ENCODE results near the gene PNMA6E. TPM values are rescaled to one million over a fixed set of nuclear protein-coding genes. Genes with fewer than 3 reads are reported as not detected.

The PNMA6E gene
- total RNA-seq (not detected in 2 replicates), polyA plus RNA-seq (not detected in 2 replicates), polyA minus RNA-seq (not detected in 2 replicates)
- not detected for total RNA-seq (2013)

DNA sequence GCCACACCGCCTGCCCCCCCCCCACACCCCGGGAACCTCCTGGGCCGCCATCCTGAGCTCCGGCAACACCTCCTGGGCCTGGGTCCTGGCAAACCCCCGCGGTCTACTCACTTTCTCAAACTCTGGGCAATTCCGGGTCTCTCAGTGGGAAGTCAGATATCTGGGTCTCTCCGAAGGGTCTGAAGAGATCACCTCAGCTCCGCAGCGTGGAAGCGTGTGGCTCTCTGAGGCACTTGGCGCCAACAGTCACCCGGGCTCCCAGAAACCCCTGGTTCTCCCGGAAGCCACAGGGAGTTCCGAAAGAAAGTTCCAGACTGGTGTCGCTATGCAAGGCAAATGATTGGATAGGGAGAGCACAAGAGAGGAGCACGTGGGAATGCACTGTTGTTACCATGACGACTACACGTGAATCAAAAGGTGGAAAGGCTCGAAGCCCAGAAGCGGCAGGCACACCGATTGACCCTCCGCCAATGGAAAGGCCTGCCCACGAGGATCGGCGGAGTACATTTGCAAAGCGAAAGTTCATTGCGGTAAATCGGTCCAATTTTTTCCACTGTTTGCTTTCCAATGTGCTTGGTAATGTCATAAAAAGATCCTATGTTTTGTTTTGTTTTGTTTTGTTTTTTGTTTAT is at the start of gene PNMA6E:
Gene PNMA6E, minus strand, starts transcription at position 218 of the 632 bp plus-strand sequence. CDS start 2,501 bp downstream, outside the sequence.
- WGBS (ENCODE audit: insufficient coverage): 97% methylated on average over 19 of the region's 29 CpGs
- H3K9me3 Mint-ChIP-seq (ENCODE audit: insufficient read depth): no peaks in the 10 kb centered on the region
- ATAC-seq (ENCODE audit: low read depth) (no peak), DNase-seq (no peak)
- Histone ChIP-seq H2AFZ (ENCODE audit: insufficient read depth, low read depth, low read length, poor library complexity, severe bottlenecking) (no peak within 1 kb of the TSS), H3K4me1 (ENCODE audit: control insufficient read depth in 2 of 2, insufficient read depth in 2 of 2, low read length in 2 of 2) (peaks cover 0 to 6% of the 10 kb centered on the region in 2 donors), H3K4me2 (replicated peaks; ENCODE audit: low read depth, low read length, poor library complexity, severe bottlenecking) (no peak within 1 kb of the TSS), H3K9ac (ENCODE audit: low read length) (no peak within 1 kb of the TSS), H3K27ac (ENCODE audit: low read length in 2 of 2) (no peak within 1 kb of the TSS), H3K27me3 (replicated peaks in 1 of 4; ENCODE audit: control extremely low read depth in 1 of 4, control insufficient read depth in 3 of 4, insufficient read depth in 4 of 4, low read length in 3 of 4) (no peaks in the 10 kb centered on the region), H3K36me3 (replicated peaks in 1 of 2; ENCODE audit: control extremely low read depth in 1 of 2, control insufficient read depth in 1 of 2, extremely low read depth in 1 of 2, insufficient read depth in 2 of 2, low read length in 1 of 2) (no peaks in the 10 kb centered on the region), H3K4me3 (ENCODE audit: control extremely low read depth in 1 of 5, extremely low read depth in 1 of 5, insufficient read depth in 1 of 5, low read depth in 2 of 5, low read length in 4 of 5) (no peak within 1 kb of the TSS), H3K79me2 (ENCODE audit: control insufficient read depth, insufficient read depth, low read length) (no peaks in the 10 kb centered on the region), H3K9me3 (ENCODE audit: control extremely low read depth in 1 of 3, control insufficient read depth in 2 of 3, insufficient read depth in 1 of 3, low read length in 2 of 3) (peaks cover 0 to 3% (median 0%) of the 10 kb centered on the region in 3 donors), H4K20me1 (ENCODE audit: control insufficient read depth, insufficient read depth, low read length, poor library complexity, severe bottlenecking) (no peaks in the 10 kb centered on the region)
- H3K27ac Mint-ChIP-seq: no peak within 1 kb of the TSS
- H3K4me1 Mint-ChIP-seq: peaks cover 3% of the 10 kb centered on the region
- CTCF ChIA-PET: interaction anchor here (0.5 kb wide), 1 partner anchor 108 kb away, joined by 3 read pairs; no protein-coding TSS in a partner anchor
- no peak within 1 kb of the TSS for H3K4me3 Mint-ChIP-seq
- TF ChIP-seq EZH2 (IDR thresholded peaks at IDR 0.05; ENCODE audit: borderline replicate concordance, insufficient read depth, low read depth, low read length, poor library complexity, severe bottlenecking): no peak
- TF ChIP-seq, protein P1, sequence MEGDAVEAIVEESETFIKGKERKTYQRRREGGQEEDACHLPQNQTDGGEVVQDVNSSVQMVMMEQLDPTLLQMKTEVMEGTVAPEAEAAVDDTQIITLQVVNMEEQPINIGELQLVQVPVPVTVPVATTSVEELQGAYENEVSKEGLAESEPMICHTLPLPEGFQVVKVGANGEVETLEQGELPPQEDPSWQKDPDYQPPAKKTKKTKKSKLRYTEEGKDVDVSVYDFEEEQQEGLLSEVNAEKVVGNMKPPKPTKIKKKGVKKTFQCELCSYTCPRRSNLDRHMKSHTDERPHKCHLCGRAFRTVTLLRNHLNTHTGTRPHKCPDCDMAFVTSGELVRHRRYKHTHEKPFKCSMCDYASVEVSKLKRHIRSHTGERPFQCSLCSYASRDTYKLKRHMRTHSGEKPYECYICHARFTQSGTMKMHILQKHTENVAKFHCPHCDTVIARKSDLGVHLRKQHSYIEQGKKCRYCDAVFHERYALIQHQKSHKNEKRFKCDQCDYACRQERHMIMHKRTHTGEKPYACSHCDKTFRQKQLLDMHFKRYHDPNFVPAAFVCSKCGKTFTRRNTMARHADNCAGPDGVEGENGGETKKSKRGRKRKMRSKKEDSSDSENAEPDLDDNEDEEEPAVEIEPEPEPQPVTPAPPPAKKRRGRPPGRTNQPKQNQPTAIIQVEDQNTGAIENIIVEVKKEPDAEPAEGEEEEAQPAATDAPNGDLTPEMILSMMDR (IDR thresholded peaks at IDR 0.05): no peak
- H3K27me3 Mint-ChIP-seq: no peaks in the 10 kb centered on the region
- intact Hi-C loops (cut with micrococcal nuclease): no loop called here
- POLR2A ChIA-PET: no interaction called here

DNA sequence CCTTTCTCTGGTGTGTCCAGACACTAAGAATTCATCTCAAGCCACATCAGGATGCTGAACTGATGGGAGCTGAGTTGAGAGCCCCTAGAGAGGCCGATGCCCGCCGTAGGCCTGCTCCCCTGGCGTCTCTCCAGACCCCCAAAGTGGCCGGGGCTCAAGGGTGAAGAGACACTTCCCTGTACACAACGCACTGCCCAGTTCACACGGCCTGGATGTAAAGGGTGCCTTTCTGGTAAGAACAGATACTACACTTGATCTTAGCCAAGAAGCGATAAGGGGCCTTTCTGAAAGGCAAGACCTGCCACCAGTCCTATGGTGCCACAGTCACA is 49.8 kb upstream of the PNMA6E start:
- H3K9me3 Mint-ChIP-seq (ENCODE audit: insufficient read depth): no peaks in the 10 kb centered on the region
- intact Hi-C loops (cut with micrococcal nuclease): no loop called here
- H3K27ac Mint-ChIP-seq: no peak overlapping the region

More for the DNA sequence above, 49.8 kb upstream of the PNMA6E start:
- H3K36me3 ChIP-seq (replicated peaks in 1 of 2; ENCODE audit: control extremely low read depth in 1 of 2, control insufficient read depth in 1 of 2, extremely low read depth in 1 of 2, insufficient read depth in 2 of 2, low read length in 1 of 2): peaks cover 0 to 5% of the 10 kb centered on the region in 2 experiments
- H3K9ac ChIP-seq (ENCODE audit: low read length): no peak overlapping the region
- H3K9me3 ChIP-seq (ENCODE audit: control extremely low read depth in 1 of 3, control insufficient read depth in 2 of 3, insufficient read depth in 1 of 3, low read length in 2 of 3): no peaks in the 10 kb centered on the region
- H3K27me3 Mint-ChIP-seq: no peaks in the 10 kb centered on the region
- TF ChIP-seq EZH2 (IDR thresholded peaks at IDR 0.05; ENCODE audit: borderline replicate concordance, insufficient read depth, low read depth, low read length, poor library complexity, severe bottlenecking): no peak
- TF ChIP-seq, protein P1 (IDR thresholded peaks at IDR 0.05): no peak
- CTCF ChIA-PET: no interaction called here
- H3K4me3 ChIP-seq (ENCODE audit: control extremely low read depth in 1 of 5, extremely low read depth in 1 of 5, insufficient read depth in 1 of 5, low read depth in 2 of 5, low read length in 4 of 5): no peak overlapping the region
- no peaks in the 10 kb centered on the region for H3K79me2 ChIP-seq (ENCODE audit: control insufficient read depth, insufficient read depth, low read length)
- DNase-seq: no peak
- no CpG with 5 or more reads among the region's 8 CpGs for WGBS (ENCODE audit: insufficient coverage)
- H3K4me3 Mint-ChIP-seq: no peak overlapping the region
- H3K27me3 ChIP-seq (replicated peaks in 1 of 4; ENCODE audit: control extremely low read depth in 1 of 4, control insufficient read depth in 3 of 4, insufficient read depth in 4 of 4, low read length in 3 of 4): no peaks in the 10 kb centered on the region
- no peaks in the 10 kb centered on the region for H3K4me1 ChIP-seq (ENCODE audit: control insufficient read depth in 2 of 2, insufficient read depth in 2 of 2, low read length in 2 of 2)
- no peak overlapping the region for H3K27ac ChIP-seq (ENCODE audit: low read length in 2 of 2)
- POLR2A ChIA-PET: no interaction called here
- no peaks in the 10 kb centered on the region for H4K20me1 ChIP-seq (ENCODE audit: control insufficient read depth, insufficient read depth, low read length, poor library complexity, severe bottlenecking)
- H2AFZ ChIP-seq (ENCODE audit: insufficient read depth, low read depth, low read length, poor library complexity, severe bottlenecking): no peak overlapping the region
- no peaks in the 10 kb centered on the region for H3K4me1 Mint-ChIP-seq
- no peak overlapping the region for H3K4me2 ChIP-seq (replicated peaks; ENCODE audit: low read depth, low read length, poor library complexity, severe bottlenecking)
- no peak for ATAC-seq (ENCODE audit: low read depth)

All from B cell (primary cell).